ENCODE results near the gene GGN.
A peak's percentile ranks its signal among the peaks of the same experiment; 100 is the strongest.
"Not testable (repeated sequence)": the region's sequence is repeated elsewhere in the genome, so short reads cannot be mapped to it uniquely, and the experiment has no call there.

GGN gene

GRCh38 chr19:38386971-38387549, 774 bp downstream of the GGN start:
- DNase-seq (ENCODE audit: low read depth): no peak

DNA sequence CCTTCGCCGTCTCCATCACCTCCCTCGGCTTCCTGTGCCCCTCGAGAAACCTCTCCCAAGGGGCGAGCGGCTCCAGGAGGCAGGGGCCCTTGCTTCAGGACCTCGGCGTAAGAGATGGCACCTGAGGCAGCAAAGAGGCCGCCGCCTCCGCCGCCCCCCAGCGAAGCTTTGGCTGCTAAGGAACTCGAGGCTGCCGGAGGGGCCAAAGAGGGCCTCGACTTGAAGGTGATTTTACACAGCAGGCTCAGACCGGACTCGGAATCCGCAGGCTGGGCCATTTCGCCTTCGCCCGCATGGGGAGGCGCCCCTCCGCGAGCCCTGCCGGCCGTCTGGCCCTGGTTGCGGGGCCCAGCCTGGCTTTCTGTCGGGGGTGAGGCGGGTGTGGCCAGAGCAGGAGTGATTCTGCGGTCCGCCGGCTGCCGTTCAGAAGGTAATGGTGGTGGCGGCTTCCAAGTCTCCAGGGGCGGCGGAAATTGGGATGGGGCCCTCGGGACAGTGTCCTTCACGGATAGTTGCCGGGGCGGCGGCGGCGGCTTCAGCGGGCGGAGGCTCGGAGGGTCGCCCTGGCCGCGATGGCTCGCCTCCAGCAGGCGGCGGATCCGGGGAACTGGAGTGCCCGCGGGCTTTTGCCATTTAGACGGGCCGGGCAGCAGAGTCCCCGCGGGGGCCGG, 1.4 kb downstream of the GGN start:
- no peak for DNase-seq (ENCODE audit: low read depth)

- DNase-seq (ENCODE audit: low read depth): no peak
These were observed 2.0 kb downstream of the GGN start for GRCh38 chr19:38385804-38386257.

DNA sequence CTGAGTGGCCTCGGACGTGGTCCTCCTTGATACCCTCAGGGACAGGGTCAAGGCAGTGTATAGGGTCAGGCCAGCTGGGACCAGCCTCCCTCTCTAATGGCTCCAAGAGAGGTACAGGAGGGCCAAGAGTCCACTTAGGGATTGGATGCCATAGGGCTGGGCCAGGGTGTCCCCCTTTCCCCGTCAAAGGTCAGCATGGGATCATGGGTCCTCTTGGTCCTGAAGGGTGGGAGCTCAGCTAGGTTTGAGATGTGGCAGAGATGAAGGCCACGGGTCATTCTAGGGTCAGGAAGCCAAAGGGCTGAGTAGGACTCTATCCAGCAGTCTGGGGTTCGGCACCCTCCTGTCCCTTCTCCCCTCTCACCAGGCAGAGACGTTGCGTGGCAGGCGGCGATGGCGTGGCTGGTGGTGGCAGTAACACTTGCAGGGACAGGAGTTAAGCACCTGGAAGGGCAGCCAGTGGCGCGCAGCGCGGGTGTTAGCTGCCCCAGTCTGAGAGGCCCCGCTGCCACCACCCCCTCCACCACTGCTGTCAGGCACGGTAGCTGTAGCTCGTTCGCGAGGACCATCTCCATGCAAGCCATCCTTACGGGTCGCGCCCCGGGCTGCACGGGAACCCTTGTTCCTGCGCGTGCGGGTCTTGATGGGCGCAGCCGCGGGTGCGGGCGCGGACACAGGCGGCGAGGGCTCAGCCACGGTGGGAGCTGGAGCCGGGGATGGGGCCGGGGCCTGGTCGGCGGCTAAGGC, 2.6 kb downstream of the GGN start:
- no peak for DNase-seq (ENCODE audit: low read depth)

- no peak for DNase-seq (ENCODE audit: low read depth)
These were observed 3.4 kb downstream of the GGN start for GRCh38 chr19:38384209-38385027.

- no peak for DNase-seq (ENCODE audit: low read depth)
These were observed 4.1 kb downstream of the GGN start for GRCh38 chr19:38383743-38384142.

GRCh38 chr19:38383184-38383583, 4.7 kb downstream of the GGN start:
- no peak for DNase-seq (ENCODE audit: low read depth)

- DNase-seq (ENCODE audit: low read depth): no peak
These were observed 6.7 kb downstream of the GGN start for GRCh38 chr19:38381138-38381537.

- DNase-seq (ENCODE audit: low read depth): no peak
These were observed 9.0 kb downstream of the GGN start for GRCh38 chr19:38378866-38379265.

DNA sequence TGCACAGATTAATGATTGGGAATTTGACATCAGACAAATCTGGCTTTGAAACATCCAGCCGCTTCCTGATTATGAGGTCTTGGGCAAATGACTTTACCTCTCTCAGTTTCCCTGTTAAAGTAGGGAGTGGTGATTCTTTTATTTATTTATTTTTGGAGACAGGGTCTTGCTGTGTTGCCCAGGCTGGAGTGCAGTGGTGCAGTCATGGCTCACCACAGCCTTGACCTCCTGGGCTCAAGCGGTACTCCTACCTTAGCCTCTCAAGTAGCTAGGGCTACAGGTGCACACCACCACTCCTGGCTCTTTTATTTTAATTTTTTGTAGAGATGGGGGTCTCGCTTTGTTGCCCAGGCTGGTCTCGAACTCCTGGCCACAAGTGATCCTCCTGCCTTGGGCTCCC, 10.8 kb downstream of the GGN start:
- DNase-seq (ENCODE audit: low read depth): no peak

DNA sequence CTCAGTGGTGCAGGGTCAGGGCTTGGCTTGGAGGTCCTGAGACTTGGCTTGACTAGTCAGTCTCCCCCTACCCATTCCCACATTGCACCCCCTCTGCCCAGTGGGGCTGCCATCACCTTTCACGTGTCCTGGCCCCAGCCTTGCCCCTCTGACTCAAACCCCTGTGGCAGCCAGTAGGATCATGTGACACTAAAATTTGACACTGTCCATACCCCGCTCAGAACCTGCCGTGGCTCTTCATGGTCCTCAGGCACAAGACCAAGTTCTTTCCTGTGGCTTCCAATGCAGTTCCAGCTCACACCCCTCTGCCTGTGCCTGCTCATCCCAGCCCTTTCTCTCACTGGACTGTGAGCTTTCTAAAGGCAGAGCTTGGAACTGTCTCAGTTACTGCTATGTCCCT, 11.3 kb downstream of the GGN start:
- DNase-seq (ENCODE audit: low read depth): no peak

DNA sequence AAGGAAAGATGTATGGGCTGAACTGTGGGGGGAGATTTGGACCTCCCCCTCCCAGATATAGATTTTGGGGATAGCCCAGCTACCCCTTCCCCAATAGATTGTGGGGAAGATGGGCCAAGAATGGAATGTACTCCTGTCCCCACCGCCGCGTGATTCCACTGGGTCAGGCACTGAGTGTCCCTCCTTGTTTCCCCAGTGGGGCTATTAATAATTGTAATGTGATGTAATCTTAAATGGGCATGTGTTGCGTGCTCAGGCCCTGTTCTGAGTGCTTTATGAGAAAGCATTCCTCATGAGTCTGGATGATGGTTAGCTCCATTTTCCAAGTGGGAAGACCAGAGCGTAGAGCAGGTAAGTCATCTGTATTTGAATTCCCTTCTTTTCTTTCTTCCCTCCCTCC, 12.1 kb downstream of the GGN start:
- no peak for DNase-seq (ENCODE audit: low read depth)

GRCh38 chr19:38375098-38375493, 12.7 kb downstream of the GGN start:
- no peak for DNase-seq (ENCODE audit: low read depth)

DNA sequence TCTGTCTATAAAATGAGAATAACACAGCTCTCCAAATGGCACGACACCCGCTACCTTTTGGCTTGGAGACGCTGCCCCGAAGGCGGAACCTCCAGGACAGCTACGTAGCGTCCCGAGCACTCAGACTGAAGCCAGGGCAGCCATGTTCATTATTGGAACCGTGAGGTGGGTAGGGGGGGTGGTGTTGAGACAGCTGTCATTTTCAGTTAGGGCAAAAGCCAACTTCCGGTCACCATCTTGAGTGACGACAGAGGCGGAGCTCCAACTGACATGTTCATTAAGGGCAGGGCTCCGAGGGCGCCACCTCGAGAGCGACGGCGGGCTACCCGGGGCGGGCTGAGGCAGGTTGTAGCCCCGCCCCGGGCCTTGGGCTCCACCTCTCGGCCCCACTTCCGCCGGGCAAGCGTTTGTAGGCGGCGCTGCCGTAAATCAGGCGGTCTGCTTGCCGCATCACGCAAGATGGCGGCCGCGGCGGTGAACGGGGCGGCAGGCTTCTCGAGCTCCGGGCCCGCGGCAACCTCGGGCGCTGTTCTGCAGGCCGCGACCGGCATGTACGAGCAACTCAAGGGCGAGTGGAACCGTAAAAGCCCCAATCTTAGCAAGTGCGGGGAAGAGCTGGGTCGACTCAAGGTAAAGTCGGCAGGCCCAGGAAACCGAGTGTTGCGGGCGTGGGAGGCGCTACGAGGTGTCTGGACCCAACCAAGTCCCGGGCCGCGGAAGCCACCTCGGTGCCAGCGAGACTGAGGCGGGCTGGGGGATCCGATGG, 13.3 kb downstream of the GGN start, which contains the start of gene PSMD8:
Gene PSMD8 (plus strand): TSS at position 240 of the 766 bp plus-strand sequence. CDS start 31 bp downstream, at position 271.
- DNase-seq (ENCODE audit: low read depth): peak; percentile 97

DNA sequence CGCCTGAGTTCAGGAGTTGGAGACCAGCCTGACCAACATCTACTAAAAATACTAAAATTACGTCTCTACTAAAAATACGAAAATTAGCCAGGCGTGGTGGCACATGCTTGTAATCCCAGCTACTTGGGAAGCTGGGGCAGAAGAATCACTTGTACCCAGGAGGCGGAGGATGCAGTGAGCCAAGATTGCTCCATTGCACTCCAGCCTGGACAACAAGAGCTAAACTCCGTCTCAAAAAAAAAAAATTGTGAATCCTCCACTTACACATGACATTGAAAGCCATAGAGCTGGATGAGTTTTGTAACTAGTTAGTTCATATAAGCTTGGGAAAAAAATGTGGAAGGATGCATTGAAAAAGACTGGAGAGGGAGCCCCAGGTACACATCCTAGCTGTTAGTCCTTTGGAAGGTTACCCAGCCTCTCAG, 13.9 kb downstream of the GGN start:
- DNase-seq (ENCODE audit: low read depth): no peak

- DNase-seq (ENCODE audit: low read depth): no peak
These were observed 16.8 kb downstream of the GGN start for GRCh38 chr19:38371081-38371480.

- DNase-seq (ENCODE audit: low read depth): no peak
These were observed 17.5 kb downstream of the GGN start for GRCh38 chr19:38370299-38370698.

- DNase-seq (ENCODE audit: low read depth): no peak
These were observed 18.2 kb downstream of the GGN start for GRCh38 chr19:38369584-38369983.

DNA sequence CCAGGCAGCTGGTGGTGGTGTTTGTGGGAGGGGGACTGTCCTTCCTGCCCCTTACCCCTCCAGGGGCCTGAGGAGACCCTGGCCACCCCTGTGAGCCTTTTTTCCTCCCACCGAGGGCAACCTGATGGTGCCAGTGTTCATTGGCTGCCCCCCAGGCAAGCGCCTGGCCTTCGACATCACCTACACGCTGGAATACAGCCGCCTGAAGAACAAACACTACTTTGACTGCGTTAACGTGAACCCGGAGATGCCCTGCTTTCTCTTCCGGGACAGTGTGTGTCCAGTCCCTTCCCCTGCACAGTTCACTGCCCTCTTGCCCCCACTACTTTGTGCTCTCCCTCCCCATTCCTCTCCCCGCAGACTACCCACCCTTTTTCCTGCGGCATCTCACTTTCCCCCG, 20.8 kb downstream of the GGN start:
- DNase-seq (ENCODE audit: low read depth): no peak

GRCh38 chr19:38362946-38363688, 24.7 kb downstream of the GGN start:
- not testable (repeated sequence) for DNase-seq (ENCODE audit: low read depth)
